Retina (tissue), 1 donor: ENCODE measurements around the gene KCTD18.

ENCODE experiments used
- DNase-seq: peaks from one replicate; pipeline ENCODE4 v3.0.0-alpha.2; 2016

The KCTD18 gene

GRCh38 chr2:200453853-200454534, 55.9 kb downstream of the KCTD18 start:
- no peak for DNase-seq

GRCh38 chr2:200453142-200453852, 56.6 kb downstream of the KCTD18 start:
- DNase-seq, result no peak

GRCh38 chr2:200452377-200452776, 57.5 kb downstream of the KCTD18 start:
- no peak for DNase-seq

DNA sequence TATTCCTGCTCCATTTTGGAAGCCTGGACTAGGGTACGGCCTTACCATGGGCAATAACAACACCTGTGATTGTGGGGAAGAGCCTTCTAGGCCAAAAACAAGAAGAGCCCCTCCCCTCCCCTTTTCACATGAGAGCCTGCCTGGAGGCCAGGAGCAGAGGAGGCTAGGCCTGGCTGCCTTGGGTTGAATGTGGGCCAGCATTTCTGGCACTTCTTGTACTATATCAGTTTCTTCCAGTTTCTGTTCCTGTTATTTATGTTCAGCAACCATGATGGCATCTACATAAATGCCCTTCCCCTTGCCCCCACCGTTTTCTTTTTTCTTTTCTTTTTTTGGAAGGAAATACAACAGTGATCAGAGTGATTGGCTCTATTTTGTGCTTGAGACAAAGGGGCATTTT, 58.4 kb downstream of the KCTD18 start:
- no peak for DNase-seq

DNA sequence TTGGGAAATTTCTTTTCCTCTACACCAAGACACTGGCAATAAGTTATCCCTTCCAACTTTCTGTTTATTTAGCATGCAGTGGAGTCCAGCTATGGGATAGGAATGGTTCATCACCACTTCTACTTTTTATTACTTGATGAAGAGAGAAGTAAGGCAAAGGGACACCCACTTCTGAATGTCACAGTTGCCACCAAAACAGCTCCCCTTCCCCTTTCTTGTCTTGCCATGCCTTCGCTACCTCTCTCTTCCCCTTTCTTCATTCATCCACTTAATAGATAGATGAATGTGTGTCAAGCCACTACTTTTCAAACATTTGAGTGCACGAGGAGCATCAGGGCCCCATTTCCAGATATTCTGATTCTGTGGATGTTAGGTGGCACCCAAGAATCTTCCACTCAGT, 59.6 kb downstream of the KCTD18 start:
- no peak for DNase-seq

DNA sequence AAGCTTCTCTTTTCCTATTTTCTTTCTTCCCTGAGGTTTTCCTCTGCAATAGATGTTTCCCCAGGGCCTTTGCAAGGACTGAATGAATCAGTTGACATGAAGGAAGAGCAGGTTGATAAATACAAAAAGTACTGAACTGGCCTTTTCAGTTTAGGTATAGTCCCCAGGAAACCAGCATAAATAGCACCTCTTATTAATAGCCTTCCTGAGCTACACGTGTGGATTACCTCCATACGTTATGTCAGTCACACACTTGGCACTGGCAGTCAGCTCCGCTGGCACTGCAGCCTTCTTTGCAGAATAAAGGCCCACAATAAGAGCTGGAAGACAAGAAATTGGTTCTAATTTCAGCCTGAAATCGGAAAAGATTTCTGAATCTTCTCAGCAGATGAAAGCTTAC, 60.7 kb downstream of the KCTD18 start:
- DNase-seq, result no peak

GRCh38 chr2:200448455-200448854, 61.4 kb downstream of the KCTD18 start:
- no peak for DNase-seq

DNA sequence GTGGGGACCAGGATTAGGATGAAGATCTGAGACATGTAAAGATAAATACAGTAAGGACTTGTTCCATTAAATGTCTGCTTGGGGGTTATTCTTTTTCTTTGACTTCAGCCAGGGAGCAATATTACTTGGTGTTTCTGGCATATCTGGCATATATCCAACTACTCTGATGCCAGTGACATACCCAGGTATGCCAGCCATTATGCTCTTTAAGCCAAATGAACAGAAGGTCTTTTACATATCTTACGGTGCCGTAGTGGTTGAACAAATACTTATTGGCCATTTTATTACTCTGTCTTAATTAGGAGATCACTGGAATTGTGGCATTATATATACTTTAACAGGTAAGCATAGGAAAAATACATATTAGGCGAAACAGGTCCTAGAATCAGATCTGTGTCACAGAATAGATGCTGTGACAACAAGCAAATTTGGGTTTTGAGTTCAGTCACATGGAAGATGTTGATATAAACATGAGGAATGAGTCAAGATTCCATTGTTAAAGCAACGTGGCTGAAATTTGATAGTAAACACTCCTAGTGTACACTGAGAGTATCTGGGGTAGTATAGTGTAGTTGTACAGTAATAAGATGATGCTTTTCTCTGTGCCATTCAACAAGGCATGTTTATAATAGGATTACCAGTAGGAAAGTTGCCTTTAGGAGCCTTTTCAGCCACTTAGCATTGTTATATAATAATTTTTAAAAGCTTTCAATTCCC, 62.6 kb downstream of the KCTD18 start:
- no peak for DNase-seq

GRCh38 chr2:200446612-200447011, 63.3 kb downstream of the KCTD18 start:
- DNase-seq, result no peak

DNA sequence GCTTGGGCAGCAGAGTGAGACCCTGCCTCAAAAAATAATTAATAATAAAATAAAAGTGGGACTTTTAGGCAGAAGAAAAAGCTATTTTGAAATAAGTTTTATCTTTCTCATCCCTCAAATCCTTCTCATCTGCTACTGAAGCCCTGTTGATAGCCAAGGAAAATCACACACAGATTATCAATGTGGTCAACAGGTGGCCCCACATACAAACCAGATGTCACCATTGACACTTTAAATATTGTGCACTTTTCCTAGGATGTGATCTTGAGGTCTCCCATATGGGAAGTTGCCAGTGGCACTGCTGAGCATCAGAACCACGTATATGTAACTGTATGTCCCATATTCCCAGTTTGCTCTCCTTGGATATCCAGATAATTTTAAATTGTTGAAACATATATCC, 64.6 kb downstream of the KCTD18 start:
- no peak for DNase-seq

DNA sequence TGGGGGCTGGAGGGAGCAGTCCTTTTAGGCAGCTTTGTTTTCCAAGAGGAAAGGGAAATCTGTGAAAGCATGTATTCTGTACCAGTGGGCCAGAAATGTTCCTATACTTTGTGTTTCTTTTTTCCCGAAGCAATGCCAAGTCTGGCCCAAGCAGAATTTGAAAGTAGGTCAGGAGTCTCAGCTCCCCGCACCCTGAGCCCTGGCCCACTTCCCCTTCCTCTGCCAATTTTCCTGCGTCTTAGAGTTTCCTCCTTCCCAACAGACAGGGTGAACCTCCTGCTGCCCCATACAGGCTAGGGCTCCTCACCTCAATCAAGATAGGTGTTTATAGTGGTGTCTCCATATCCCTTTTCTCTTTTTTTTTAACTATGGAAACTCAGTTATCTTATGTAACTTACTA, 65.3 kb downstream of the KCTD18 start:
- DNase-seq, result no peak

- no peak for DNase-seq
Observed at GRCh38 chr2:200443916-200444315, 66.0 kb downstream of the KCTD18 start.

GRCh38 chr2:200443376-200443775, 66.5 kb downstream of the KCTD18 start:
- no peak for DNase-seq

GRCh38 chr2:200442471-200442870, 67.4 kb downstream of the KCTD18 start:
- no peak for DNase-seq

- DNase-seq, result no peak
Observed at GRCh38 chr2:200439981-200440380, 69.9 kb downstream of the KCTD18 start.
